ENCODE measurements around the gene ANKDD1A. TPM values are rescaled to one million over a fixed set of nuclear protein-coding genes. Genes with fewer than 3 reads are reported as not detected.

Gene ANKDD1A
- total RNA-seq, 1 experiment from 2014 or later = 2.1 TPM

DNA sequence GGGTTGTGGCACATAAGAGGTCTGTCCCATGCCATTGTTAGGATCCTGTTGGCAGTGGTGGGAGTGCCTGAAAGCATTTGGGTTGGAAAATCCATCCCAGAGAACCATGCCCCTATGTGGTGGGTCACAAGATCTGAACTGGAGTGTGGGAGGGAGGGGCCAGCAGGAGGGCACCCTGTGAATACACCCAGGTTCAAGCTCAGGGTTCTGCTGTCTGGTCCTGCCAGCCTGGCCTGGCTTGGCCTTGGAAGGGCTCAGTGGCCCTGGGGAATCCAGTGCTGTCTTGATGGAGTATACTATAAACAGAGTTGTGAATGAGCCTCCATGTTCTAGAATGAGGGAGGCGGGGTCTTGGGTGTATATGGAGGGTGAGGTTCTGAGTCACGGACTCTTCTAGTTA, 11.8 kb downstream of the ANKDD1A start:
- DNase-seq (ENCODE audit: low read depth) = no peak

- DNase-seq (ENCODE audit: low read depth) = no peak
Measured at GRCh38 chr15:64925335-64926330, 13.9 kb downstream of the ANKDD1A start.

- DNase-seq (ENCODE audit: low read depth) = no peak
Measured at GRCh38 chr15:64926661-64927060, 15.0 kb downstream of the ANKDD1A start.

DNA sequence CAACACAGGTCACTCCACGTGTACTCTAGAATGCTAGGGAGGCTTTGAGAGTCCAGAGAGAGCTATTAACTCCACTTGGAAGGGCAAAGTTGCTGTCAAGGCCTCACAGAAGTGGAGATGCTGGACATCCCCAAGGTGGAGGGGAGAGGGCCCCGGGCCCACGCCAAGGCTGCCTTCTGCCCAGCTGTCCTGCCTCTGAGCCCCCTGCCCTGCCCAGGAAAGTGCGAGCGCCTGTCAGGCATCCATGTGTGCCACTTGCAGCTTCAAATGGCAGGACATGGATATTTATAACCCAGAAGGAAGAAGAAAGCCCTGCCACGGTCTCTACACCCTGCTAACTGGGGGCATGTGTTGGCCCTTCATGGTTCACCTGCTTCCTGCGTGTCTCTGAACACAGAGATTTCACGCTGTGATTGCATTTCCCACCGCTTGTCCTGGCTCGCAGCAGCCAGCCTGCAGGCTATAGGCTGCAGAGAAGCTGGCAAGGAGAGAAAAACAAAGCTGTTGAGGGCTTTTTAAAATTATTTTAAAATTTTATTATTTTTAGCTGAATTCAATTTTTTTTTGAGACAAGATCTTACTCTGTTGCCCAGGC, 17.0 kb downstream of the ANKDD1A start:
- no peak for DNase-seq (ENCODE audit: low read depth)

DNA sequence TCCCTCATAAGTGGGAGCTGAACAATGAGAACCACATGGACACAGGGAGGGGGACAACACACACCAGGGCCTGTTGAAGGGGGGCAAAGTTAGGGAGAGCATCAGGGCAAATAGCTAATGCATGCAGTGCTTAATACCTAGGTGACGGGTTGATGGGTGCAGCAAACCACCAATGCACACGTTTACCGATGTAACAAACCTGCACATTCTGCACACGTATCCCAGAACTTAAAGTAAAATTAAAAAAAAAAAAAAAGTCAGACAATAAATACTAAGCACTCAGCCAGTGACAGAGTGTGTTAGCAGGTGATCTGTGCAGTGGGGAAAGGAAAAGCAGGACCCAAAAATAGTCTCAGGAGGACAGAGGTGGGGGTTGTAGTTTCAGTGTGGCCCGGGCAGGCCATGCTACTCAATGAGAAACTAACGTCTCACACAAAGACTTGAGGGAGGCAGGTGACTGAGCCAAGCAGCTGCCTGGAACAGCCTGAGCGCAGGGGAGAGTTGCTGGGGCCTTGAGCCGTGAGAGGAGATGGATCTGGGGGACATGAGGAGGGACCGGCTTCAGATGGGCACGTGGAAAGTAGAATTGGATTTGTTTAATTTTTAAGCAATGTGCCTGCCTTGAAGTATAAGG, 18.4 kb downstream of the ANKDD1A start:
- DNase-seq (ENCODE audit: low read depth) = no peak

- peak; percentile 42 for DNase-seq (ENCODE audit: low read depth)
Measured at GRCh38 chr15:64930778-64931371, 19.2 kb downstream of the ANKDD1A start.

DNA sequence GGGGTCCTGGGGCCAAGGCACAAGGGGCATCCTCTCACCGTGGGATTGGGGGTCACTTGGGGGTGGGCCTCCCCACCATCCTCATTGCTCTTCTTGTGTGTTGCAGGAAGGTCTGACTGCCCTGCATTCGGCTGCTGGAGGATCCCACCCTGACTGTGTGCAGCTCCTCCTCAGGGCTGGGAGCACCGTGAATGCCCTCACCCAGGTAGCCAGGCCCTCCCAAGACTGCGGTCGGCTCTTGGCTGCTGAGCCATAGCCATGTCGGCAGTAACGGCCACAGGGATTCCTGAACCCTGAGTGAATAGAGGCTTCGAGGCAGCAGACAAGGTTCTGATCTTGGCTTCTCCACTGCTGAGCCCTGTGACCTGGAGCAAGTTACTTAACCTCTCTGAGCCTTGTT, 19.7 kb downstream of the ANKDD1A start:
- DNase-seq (ENCODE audit: low read depth) = no peak

DNA sequence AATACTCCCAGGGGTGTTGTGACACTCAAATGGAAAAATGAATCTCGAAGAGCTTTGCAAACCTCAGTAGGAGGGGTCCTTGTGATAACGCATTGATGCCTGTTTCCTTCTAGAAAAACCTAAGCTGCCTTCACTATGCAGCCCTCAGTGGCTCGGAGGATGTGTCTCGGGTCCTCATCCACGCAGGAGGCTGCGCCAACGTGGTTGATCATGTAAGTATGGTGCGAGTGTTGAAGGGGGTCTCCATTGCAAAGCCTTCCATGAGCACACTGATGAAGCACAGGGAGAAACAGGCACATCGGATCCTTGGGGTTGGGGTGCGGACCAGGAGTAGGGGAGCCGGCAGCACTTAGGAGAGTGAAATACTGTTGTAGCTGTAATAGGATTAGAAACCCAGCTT, 22.3 kb downstream of the ANKDD1A start:
- no peak for DNase-seq (ENCODE audit: low read depth)

DNA sequence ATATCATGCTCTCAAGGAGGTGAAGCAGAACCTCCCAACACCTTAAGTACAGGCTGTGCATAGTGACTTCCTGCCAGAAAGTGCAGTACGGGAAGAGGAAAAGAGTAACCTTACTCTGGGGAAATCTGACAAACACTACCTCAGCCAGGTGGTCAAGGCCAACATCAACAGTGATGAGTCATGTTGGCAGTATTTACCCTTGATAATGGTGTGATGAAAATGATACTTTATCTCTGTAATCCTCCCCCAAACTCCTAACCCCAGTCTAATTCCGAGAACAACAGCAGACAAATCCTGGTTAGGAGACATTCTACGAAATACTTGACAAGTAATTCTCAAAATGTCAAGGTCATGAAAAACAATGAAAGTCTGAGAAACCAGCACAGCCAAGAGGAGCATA, 26.5 kb downstream of the ANKDD1A start:
- DNase-seq (ENCODE audit: low read depth) = peak; percentile 14

GRCh38 chr15:64942356-64942755, 30.7 kb downstream of the ANKDD1A start:
- DNase-seq (ENCODE audit: low read depth) = no peak

DNA sequence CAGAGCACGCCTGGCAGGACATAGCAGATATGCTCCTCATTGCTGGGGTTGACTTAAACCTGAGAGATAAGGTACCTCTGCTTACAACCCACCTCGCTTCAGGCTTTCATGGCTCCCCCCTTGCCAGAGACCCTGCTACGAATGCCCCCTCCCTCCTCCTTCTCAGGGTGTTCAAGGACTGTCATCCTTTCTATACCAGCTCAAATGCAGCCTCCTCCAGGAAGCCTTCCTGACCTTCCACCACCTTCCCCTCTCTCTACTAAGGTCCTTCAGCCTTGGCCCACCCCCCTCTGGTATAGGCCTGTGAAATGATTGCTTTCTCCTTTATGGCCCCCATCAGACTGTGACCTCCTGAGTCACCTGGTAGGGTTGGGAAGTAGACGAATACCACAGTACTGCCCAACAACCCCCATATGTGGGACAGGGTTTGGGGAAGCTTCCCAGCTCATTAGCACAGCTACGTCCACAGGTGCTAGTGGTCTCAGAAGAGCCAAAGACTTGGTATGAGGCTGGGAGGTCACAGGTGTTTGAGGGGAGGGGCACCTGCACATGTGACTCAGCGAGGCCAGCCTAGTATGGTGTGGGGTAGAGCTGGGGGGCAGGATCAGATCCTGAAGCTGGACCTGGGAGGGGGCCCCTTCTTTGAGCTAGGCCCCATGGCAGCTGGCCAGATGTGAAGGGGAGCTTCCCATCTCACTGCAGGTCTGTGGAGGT, 32.0 kb downstream of the ANKDD1A start:
- no peak for DNase-seq (ENCODE audit: low read depth)

DNA sequence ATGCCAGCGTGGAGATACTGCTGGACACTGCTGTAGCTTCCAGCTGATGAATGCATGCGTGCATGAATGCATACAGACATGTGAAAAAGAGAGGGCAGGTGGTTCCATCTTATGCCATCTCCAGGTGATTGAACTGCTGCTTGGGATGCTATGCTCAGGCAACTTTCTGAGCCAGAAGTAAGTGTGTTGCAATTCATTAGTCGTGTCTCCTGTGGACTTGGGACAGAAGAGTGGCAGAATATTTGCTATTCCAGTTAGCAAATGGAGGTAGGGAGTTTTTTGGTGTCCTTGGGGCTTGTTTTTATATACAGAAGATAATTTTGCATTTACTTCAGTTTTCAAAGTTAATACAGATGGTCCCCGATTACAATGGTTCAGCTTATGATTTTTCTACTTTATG, 33.3 kb downstream of the ANKDD1A start:
- no peak for DNase-seq (ENCODE audit: low read depth)

DNA sequence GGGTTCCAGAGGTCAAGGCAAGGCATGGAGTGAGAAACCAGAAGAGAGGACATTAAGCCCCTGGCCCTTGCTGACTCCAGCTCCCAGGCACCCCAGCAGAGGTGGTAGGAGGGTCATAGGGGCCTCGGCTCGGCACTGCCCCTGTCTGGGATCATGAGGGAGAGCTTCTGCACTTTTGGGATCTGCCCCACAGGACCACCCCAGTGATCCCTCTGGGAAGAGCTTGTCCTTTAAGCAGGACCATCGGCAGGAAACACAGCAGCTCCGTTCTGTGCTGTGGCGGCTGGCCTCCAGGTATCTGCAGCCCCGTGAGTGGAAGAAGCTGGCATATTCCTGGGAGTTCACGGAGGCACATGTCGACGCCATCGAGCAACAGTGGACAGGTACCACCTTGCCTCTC, 35.5 kb downstream of the ANKDD1A start:
- DNase-seq (ENCODE audit: low read depth) = no peak

GRCh38 chr15:64948916-64949315, 37.2 kb downstream of the ANKDD1A start:
- DNase-seq (ENCODE audit: low read depth) = no peak

DNA sequence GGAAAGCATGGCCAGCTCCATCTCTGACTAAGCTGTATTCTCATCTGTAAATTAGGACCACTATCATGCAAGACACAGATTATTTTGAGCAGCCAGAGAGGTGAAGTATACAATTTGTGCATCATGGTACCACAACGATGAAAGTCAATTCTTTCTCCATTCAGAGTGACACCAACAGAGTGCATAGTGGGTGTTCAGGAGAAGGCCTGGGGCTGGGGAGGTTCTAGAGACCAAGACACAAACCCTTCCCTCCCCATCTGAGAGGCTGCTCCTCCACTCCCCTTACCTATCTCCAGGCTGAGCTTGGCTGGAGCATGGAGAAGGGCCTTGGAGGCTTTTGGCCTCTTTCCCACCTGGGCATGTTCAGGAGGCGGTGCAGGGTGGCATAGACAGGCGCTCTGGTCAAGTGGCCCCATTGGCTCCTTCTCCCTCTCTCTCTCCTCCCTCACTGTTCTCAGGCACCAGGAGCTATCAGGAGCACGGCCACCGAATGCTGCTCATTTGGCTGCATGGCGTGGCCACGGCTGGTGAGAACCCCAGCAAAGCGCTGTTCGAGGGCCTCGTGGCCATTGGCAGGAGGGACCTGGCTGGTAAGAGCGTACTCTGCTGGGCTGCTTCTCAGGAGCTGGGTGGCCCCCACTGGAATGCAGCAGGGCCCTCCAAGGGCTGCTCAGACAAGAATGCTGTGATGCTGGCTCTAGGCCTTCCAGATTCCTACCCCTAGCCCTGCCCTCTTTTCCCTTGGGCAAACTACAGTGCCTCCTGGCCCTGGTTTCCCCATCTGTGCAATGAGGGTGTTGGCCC, 37.9 kb downstream of the ANKDD1A start:
- DNase-seq (ENCODE audit: low read depth) = no peak

- no peak for DNase-seq (ENCODE audit: low read depth)
Measured at GRCh38 chr15:64950888-64951287, 39.2 kb downstream of the ANKDD1A start.

GRCh38 chr15:64951777-64952418, 40.2 kb downstream of the ANKDD1A start:
- DNase-seq (ENCODE audit: low read depth) = no peak

DNA sequence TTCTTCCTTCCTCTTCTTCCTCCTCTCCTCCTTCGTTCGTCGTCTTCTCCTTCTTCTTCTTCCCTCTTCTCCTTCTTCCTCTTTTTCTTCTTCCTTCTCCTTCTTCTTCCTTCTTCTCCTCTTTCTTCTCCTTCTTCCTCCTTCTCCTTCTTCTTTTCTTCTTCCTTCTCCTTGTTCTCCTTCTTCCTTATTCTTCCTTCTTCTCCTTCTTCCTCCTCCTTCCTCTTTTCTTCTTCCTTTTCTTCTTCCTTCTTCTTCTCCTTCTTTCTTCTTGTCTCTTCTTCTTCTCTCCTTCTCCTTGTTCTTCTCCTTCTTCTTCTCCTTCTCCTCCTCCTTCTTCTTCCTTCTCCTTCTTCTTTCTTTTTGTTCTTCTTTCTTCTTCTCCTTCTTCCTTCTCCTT, 42.7 kb downstream of the ANKDD1A start:
- DNase-seq (ENCODE audit: low read depth) = no peak

GRCh38 chr15:64959128-64959527, 47.4 kb downstream of the ANKDD1A start:
- DNase-seq (ENCODE audit: low read depth) = no peak

DNA sequence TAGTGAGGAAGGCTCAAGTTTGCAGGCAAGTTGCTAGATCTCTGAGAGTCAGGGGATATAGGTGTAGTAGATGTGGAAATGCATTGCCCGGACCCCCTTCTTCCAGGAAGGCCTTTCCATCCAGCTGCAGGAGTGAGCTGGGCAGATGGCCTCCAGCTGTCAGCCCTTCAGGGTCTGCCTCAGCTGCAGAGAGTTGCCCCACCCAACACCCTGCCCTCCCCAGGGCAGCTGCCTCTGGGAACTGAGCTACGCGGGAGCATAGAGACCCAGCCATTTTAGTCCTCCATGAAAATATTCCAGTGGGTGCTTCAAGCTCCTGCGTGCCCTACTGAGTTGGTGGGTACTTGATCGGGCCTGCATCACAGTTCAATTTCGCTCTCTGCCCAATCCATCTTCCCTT, 48.5 kb downstream of the ANKDD1A start:
- DNase-seq (ENCODE audit: low read depth) = no peak

Data from M059J (cell line).